ENCODE measurements around the gene STRN4.

STRN4 gene

DNA sequence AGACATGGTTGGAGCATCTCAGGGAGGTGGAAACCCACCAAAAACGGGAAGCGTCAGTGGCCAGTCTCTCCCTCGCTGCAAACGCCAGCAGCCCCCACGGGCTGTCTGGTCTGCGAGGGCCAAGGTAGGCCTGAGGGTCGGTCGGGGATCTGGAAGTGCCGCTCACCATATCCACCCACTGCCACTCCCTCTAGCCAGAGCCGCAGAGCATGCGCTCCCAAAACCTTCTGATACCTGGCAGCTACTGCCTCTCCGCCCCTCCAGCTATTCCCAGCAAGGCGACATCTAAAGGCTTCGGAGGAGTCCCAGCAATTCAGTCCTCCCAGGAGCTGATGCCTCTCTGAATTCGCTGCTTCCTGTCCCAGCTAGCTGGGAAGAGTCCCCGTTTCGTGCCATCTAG is 4.8 kb downstream of the STRN4 start:
- Histone ChIP-seq H3K4me1 (ENCODE audit: control insufficient read depth, insufficient read depth, low read length, poor library complexity, severe bottlenecking) (peaks cover 24% of the 10 kb centered on the region), H3K27ac (ENCODE audit: low read depth, low read length, severe bottlenecking) (no peak overlapping the region), H3K4me3 (ENCODE audit: extremely low read depth, insufficient read depth, low read length, poor library complexity, severe bottlenecking) (no peak overlapping the region), H3K36me3 (ENCODE audit: control insufficient read depth, insufficient read depth, low read length) (peaks cover 60% of the 10 kb centered on the region), H3K9me3 (ENCODE audit: control insufficient read depth, low read length) (no peaks in the 10 kb centered on the region)
- WGBS, 2 experiments (ENCODE audit: insufficient coverage in 2 of 2), result 89 to 90% methylated on average over 15 to 17 of the region's 17 CpGs

DNA sequence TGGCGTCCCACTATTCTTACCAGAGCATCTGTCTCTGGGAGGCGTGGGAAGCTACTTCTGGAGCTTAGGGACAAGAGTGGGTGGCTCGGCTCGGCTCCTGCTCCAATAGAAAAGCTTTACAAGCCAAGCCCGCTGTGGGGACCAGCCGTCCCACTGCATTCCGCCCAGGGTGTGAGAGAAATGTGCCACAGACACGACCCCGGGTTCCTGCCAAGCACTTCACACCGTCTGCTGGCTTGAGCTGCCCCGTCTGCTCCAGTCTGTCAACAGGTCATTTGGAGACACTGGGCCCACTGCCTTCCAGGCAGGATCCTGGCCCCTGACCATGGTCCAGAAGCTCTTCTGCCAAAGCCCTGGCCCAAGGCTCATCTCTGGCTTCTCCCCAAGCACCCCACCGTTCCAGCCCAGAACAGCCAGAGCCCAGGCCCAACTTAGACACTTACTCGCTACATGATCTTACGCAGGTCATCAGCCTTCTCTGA is 6.9 kb downstream of the STRN4 start:
- H3K36me3 ChIP-seq (ENCODE audit: control insufficient read depth, insufficient read depth, low read length), result peaks cover 77% of the 10 kb centered on the region
- WGBS, 2 experiments (ENCODE audit: insufficient coverage in 2 of 2), result 89 to 95% methylated on average over 13 of the region's 14 CpGs
- no peak overlapping the region for H3K4me3 ChIP-seq (ENCODE audit: extremely low read depth, insufficient read depth, low read length, poor library complexity, severe bottlenecking)
- peaks cover 20% of the 10 kb centered on the region for H3K4me1 ChIP-seq (ENCODE audit: control insufficient read depth, insufficient read depth, low read length, poor library complexity, severe bottlenecking)
- no peak overlapping the region for H3K27ac ChIP-seq (ENCODE audit: low read depth, low read length, severe bottlenecking)
- no peaks in the 10 kb centered on the region for H3K9me3 ChIP-seq (ENCODE audit: control insufficient read depth, low read length)

DNA sequence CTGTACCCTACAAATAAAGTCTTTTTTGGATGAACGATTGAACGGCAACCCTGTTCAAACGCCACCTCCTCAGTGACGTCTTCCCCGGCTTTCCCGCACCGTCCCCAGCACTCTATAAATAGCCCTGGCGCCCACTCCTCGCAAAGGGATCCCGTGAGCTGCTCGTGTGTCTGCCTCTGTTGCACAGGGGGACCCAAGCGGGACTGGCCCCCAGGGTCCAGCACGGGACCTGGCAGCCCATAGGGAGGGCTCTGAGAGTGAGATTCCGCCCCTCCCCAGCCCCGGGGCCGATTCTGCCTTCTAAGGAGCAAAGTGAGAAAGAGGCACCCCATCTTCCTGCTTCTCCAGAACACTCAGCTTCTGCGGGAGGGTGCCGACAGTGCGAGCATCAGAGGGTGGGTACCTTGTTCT is 8.5 kb downstream of the STRN4 start:
- Histone ChIP-seq H3K9me3 (ENCODE audit: control insufficient read depth, low read length) (no peaks in the 10 kb centered on the region), H3K36me3 (ENCODE audit: control insufficient read depth, insufficient read depth, low read length) (peaks cover 85% of the 10 kb centered on the region), H3K27ac (ENCODE audit: low read depth, low read length, severe bottlenecking) (no peak overlapping the region), H3K4me3 (ENCODE audit: extremely low read depth, insufficient read depth, low read length, poor library complexity, severe bottlenecking) (no peak overlapping the region), H3K4me1 (ENCODE audit: control insufficient read depth, insufficient read depth, low read length, poor library complexity, severe bottlenecking) (peaks cover 33% of the 10 kb centered on the region)
- 92 to 93% methylated on average over 17 to 18 of the region's 19 CpGs for WGBS, 2 experiments (ENCODE audit: insufficient coverage in 2 of 2)

DNA sequence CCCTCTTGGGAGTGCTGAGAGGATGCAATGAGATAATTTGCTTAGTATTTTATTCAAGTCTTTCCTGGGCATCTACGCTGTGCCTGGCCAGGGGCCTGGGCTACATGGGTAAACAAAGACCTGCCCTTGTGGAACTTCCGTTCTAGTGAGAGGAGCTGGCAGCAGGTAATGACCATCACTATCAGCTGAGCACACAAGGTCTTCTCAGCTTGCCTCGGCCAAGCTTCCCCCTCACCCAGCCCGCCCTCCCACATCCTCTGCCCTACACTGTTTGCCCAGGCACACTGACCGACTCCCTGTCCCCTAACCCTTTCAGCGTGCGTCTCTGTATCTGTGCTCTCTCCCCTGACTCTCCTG is 9.0 kb downstream of the STRN4 start:
- no peak overlapping the region for H3K4me3 ChIP-seq (ENCODE audit: extremely low read depth, insufficient read depth, low read length, poor library complexity, severe bottlenecking)
- no peaks in the 10 kb centered on the region for H3K9me3 ChIP-seq (ENCODE audit: control insufficient read depth, low read length)
- no peak overlapping the region for H3K27ac ChIP-seq (ENCODE audit: low read depth, low read length, severe bottlenecking)
- peaks cover 86% of the 10 kb centered on the region for H3K36me3 ChIP-seq (ENCODE audit: control insufficient read depth, insufficient read depth, low read length)
- WGBS, 2 experiments (ENCODE audit: insufficient coverage in 2 of 2), result 91 to 92% methylated on average over 6 to 7 of the region's 7 CpGs
- peaks cover 38% of the 10 kb centered on the region for H3K4me1 ChIP-seq (ENCODE audit: control insufficient read depth, insufficient read depth, low read length, poor library complexity, severe bottlenecking)

DNA sequence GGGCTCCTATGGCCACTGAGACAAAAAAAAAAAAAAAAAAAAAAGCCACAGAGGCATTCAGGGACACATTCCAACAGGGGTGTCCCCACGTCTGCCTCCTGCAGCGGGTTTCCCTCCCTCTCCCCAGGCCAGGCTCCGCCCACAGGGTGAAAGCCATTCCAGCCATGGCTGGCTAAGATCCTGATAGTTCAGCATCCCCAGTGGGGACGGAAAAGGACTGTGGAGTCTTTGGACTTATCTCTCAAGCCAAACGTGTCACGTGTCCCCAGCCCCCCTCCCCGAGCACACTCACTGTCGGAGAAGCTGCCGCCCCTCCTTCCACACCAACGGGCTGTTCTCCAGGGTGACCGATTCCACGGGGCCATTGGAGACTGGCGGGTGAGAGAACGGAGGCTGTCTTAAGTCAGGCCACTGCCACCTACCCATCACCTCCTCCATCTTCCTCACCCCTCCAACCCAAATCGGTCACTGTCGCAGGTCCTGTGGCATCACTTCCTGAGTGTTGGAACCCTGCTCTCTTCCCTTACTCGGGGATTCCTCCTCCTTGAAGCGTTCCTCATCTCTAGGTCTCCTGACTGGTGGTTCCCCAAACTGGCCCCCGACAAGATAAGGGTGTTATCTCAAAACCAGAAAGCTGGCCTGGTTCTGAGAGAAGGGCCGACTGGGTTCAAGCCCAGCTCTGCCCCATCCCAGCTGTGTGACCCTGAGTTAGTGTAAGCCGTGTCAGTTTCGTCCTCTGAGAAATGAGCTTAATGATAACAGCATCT is 9.5 kb downstream of the STRN4 start:
- Histone ChIP-seq H3K36me3 (ENCODE audit: control insufficient read depth, insufficient read depth, low read length) (peaks cover 86% of the 10 kb centered on the region), H3K9me3 (ENCODE audit: control insufficient read depth, low read length) (no peaks in the 10 kb centered on the region), H3K27ac (ENCODE audit: low read depth, low read length, severe bottlenecking) (no peak overlapping the region), H3K4me3 (ENCODE audit: extremely low read depth, insufficient read depth, low read length, poor library complexity, severe bottlenecking) (no peak overlapping the region), H3K4me1 (ENCODE audit: control insufficient read depth, insufficient read depth, low read length, poor library complexity, severe bottlenecking) (peaks cover 43% of the 10 kb centered on the region)
- 86 to 93% methylated on average over 13 to 14 of the region's 22 CpGs for WGBS, 2 experiments (ENCODE audit: insufficient coverage in 2 of 2)

DNA sequence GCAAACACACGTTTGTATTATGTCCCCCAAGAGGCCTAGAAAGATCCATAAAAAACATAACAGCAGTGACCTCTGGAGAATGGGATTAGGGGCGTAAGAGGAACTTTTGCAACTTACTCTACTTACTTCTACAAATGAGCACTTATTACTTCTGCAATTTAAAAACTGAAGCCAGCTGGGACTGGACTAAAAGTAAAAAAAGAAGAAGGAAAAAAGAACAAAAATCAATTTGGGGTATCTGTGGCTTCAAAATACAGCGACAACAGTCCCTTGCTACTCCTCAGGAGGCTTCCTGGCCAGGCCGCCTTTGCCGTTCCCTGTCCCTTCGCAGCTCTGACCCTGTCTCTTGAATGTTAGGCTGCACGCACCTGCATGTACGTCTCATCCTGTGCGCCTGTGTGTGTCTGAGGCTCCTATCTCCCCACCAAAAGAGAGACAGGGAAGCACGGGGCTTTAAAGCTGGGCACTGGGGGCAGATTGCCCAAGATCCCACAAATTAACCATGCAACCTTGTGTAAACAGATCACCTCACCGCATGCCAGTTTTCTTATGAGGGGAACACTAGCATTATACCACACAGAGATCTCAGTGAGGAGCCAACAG is 12.5 kb downstream of the STRN4 start:
- no peak overlapping the region for H3K27ac ChIP-seq (ENCODE audit: low read depth, low read length, severe bottlenecking)
- H3K4me3 ChIP-seq (ENCODE audit: extremely low read depth, insufficient read depth, low read length, poor library complexity, severe bottlenecking), result no peak overlapping the region
- WGBS, 2 experiments (ENCODE audit: insufficient coverage in 2 of 2), result 96 to 98% methylated on average over 8 to 9 of the region's 11 CpGs
- H3K36me3 ChIP-seq (ENCODE audit: control insufficient read depth, insufficient read depth, low read length), result peaks cover 93% of the 10 kb centered on the region
- H3K9me3 ChIP-seq (ENCODE audit: control insufficient read depth, low read length), result no peaks in the 10 kb centered on the region
- H3K4me1 ChIP-seq (ENCODE audit: control insufficient read depth, insufficient read depth, low read length, poor library complexity, severe bottlenecking), result peaks cover 50% of the 10 kb centered on the region

DNA sequence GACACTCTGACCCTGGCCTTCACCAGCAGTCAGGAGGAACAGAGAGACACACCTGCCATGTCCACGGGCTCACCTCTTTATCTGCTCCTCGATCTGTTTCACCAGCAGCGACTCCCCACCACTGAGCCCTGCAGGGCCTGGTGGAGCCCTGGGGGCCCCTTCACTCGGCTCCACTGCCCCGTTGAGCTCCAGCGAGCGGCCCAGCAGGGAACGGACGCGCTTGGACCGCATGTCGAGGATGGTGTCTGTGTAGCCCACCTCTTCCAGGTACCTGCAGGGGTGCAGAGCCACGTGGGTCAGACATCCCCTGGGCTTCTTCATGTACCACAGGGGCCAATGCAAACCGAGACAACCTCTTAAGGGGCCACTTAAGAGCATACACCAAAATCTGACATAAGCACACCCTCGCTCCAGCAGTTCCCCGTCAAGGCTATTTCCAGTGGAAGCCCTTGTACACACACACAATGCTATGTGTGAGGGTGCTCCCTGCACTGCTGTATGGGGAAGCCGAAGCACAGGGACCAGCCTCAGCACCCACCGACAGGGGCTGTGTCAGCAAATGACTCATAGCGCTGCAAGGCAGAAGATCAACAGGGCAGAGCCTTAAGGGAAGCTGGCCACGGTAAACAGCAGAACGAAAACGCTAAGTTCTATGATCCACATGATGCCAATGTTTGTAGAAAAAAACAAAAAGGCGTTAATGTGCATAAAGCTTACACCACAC is 13.1 kb downstream of the STRN4 start:
- Histone ChIP-seq H3K4me3 (ENCODE audit: extremely low read depth, insufficient read depth, low read length, poor library complexity, severe bottlenecking) (no peak overlapping the region), H3K36me3 (ENCODE audit: control insufficient read depth, insufficient read depth, low read length) (peaks cover 94% of the 10 kb centered on the region)
- WGBS, 2 experiments (ENCODE audit: insufficient coverage in 2 of 2), result 92 to 95% methylated on average over 18 to 21 of the region's 23 CpGs

DNA sequence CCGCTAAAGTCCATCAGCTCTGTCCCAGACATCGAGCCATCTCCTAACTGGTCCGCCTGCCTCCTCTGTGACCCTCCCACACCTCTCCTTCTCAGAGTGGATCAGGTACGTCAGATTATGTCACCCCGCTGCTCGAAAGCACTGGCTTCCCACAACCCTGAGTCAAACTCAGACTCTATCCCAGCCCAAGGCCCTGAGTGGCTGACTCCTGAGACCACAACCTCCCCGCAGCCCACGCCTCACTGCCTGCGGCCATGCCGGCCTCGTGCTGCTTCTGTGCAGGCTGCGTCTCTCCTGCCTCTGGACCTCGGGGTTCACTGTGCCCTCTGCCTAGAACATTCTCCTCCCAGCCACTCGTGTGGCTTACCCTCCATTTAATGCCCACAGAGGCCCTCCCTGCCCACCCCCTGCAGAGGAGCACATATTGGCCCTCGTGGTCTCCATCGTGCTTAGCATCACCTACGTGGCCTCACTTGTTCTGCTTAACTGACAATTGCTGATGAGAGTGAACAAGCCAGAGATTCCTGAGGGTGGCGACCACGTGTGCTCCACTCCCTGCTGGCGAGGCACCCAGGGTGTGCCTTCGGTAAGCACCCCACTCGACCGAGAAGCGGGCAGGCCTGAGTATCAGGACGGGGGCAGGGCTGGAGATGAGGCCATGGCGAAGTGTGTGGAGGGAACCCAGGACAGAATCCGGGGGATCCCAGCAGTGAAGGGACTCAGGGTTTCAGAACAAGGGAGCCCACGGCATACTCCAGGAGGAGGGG is 13.9 kb downstream of the STRN4 start:
- H3K4me3 ChIP-seq (ENCODE audit: extremely low read depth, insufficient read depth, low read length, poor library complexity, severe bottlenecking), result no peak overlapping the region
- H3K27ac ChIP-seq (ENCODE audit: low read depth, low read length, severe bottlenecking), result no peak overlapping the region
- H3K9me3 ChIP-seq (ENCODE audit: control insufficient read depth, low read length), result no peaks in the 10 kb centered on the region
- 93 to 94% methylated on average over 28 of the region's 28 CpGs for WGBS, 2 experiments (ENCODE audit: insufficient coverage in 2 of 2)
- H3K36me3 ChIP-seq (ENCODE audit: control insufficient read depth, insufficient read depth, low read length), result peaks cover 94% of the 10 kb centered on the region
- H3K4me1 ChIP-seq (ENCODE audit: control insufficient read depth, insufficient read depth, low read length, poor library complexity, severe bottlenecking), result peaks cover 60% of the 10 kb centered on the region

More for the DNA sequence above, 13.1 kb downstream of the STRN4 start:
- H3K27ac ChIP-seq (ENCODE audit: low read depth, low read length, severe bottlenecking), result no peak overlapping the region
- peaks cover 53% of the 10 kb centered on the region for H3K4me1 ChIP-seq (ENCODE audit: control insufficient read depth, insufficient read depth, low read length, poor library complexity, severe bottlenecking)
- H3K9me3 ChIP-seq (ENCODE audit: control insufficient read depth, low read length), result no peaks in the 10 kb centered on the region

DNA sequence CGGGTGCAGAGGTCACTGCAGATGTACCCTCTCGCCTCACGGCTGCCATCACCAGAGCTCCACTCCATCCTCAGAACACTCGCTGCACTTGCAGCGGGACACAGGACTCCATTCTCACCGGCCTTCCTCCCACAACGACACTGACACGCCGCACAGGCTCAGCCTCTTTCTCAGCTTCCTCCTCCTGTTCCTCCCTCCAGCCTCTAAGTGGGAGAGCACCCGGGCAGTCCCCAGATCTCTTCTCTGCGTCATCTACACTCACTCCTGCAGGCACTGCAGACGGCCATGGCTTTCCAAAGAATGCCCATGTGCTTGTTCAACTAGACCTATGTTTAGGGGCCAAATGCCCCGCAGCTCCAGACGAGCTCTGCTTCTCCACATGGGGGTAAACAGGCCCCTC is 14.7 kb downstream of the STRN4 start:
- WGBS, 2 experiments (ENCODE audit: insufficient coverage in 2 of 2), result 89 to 91% methylated on average over 14 of the region's 14 CpGs
- Histone ChIP-seq H3K27ac (ENCODE audit: low read depth, low read length, severe bottlenecking) (no peak overlapping the region), H3K9me3 (ENCODE audit: control insufficient read depth, low read length) (no peaks in the 10 kb centered on the region), H3K36me3 (ENCODE audit: control insufficient read depth, insufficient read depth, low read length) (peaks cover 96% of the 10 kb centered on the region), H3K4me3 (ENCODE audit: extremely low read depth, insufficient read depth, low read length, poor library complexity, severe bottlenecking) (no peak overlapping the region), H3K4me1 (ENCODE audit: control insufficient read depth, insufficient read depth, low read length, poor library complexity, severe bottlenecking) (peaks cover 63% of the 10 kb centered on the region)

DNA sequence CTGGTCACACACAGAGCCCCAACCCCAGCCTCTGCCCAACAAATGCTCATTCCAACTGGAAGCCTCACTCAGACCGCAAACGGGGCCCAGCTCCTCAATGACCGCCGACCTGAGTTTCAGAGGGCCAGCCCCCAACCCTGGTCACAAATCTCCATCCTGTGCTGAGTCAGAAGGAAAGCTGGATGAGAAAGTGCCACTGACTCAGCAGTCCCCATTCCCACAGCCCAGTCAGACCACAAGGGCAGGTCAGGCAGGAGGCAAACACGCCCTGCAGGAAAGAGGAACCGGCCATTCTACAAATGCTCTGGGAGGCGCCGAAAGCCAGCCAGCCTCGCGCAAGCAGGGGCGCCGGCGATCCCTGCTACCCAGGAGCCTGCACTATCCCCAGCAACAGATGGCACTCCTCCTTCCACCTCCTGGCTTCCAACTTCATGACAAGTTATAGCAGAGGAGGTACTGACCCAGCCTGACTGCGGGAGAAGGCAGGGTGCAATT is 15.2 kb downstream of the STRN4 start:
- Histone ChIP-seq H3K9me3 (ENCODE audit: control insufficient read depth, low read length) (no peaks in the 10 kb centered on the region), H3K27ac (ENCODE audit: low read depth, low read length, severe bottlenecking) (peak overlapping the region; percentile 49), H3K4me3 (ENCODE audit: extremely low read depth, insufficient read depth, low read length, poor library complexity, severe bottlenecking) (no peak overlapping the region), H3K36me3 (ENCODE audit: control insufficient read depth, insufficient read depth, low read length) (peaks cover 97% of the 10 kb centered on the region), H3K4me1 (ENCODE audit: control insufficient read depth, insufficient read depth, low read length, poor library complexity, severe bottlenecking) (peaks cover 61% of the 10 kb centered on the region)
- WGBS, 2 experiments (ENCODE audit: insufficient coverage in 2 of 2), result 84 to 87% methylated on average over 11 of the region's 14 CpGs

Measured in mesodermal cell (in vitro differentiated cells).